ENCODE results near the gene ARMH3.
"Not testable (repeated sequence)": the region's sequence is repeated elsewhere in the genome, so short reads cannot be mapped to it uniquely, and the experiment has no call there.

Gene ARMH3

DNA sequence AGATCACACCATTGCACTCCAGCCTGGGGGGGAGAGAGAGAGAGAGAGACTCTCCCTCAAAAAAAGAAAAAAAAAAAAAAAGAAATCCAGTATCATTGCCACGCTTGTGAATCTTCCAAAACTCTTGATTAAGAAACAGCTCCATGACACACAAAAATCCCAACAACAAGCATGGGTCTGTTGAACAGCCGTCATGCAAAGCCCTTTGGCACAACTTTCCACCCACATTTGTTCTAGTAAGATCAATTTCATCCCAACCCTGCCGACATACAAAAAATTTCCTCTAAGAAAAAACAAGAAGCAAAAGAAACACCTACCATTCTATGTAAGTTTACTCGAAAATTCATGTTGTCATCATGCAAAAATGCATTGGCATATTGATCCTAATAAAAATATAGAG is 62.8 kb downstream of the ARMH3 start:
- TF ChIP-seq, protein P1, sequence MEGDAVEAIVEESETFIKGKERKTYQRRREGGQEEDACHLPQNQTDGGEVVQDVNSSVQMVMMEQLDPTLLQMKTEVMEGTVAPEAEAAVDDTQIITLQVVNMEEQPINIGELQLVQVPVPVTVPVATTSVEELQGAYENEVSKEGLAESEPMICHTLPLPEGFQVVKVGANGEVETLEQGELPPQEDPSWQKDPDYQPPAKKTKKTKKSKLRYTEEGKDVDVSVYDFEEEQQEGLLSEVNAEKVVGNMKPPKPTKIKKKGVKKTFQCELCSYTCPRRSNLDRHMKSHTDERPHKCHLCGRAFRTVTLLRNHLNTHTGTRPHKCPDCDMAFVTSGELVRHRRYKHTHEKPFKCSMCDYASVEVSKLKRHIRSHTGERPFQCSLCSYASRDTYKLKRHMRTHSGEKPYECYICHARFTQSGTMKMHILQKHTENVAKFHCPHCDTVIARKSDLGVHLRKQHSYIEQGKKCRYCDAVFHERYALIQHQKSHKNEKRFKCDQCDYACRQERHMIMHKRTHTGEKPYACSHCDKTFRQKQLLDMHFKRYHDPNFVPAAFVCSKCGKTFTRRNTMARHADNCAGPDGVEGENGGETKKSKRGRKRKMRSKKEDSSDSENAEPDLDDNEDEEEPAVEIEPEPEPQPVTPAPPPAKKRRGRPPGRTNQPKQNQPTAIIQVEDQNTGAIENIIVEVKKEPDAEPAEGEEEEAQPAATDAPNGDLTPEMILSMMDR (IDR thresholded peaks at IDR 0.05; ENCODE audit: low read depth, low read length, missing control alignments) = no peak
- no peak for DNase-seq (ENCODE audit: low read depth)
- no peak overlapping the region for H3K4me3 ChIP-seq (ENCODE audit: low read depth, low read length)

DNA sequence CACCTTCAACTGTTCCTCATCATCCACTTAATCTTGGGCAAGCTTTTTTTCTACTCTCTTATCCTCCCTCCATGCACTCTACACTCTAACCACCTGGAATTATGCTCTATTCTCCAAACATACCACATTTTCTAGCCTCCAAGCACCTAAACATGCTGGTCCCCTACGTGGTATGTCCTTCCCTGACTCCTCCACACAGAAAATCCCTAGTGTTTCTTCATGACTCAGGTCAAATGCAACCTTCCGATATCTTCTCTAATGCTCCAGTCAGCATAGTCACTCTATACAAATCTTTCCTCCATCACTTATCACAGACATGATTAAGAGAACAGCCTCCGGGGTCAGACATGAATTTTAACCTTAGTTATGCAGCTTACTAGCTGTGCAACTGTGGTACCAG is 68.8 kb downstream of the ARMH3 start:
- TF ChIP-seq, protein P1 (IDR thresholded peaks at IDR 0.05; ENCODE audit: low read depth, low read length, missing control alignments) = no peak
- no peak overlapping the region for H3K4me3 ChIP-seq (ENCODE audit: low read depth, low read length)

DNA sequence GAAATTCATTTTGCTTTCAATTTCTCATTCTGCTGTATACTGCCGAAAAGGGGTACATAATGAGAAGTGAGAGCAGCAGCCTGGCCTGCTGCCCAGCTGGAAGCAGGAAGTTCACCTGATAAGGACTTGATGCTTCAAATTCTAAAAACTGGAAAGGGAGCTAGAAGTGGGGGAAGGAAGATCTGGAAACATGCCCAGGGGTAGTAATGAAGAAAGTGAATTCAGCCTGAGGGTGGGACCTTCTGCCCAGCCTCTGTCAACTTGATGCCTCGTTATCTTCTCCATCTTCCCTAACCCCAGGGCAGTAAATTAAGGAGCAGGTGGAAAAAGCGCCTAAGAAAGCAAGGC is 69.4 kb downstream of the ARMH3 start:
- TF ChIP-seq, protein P1 (IDR thresholded peaks at IDR 0.05; ENCODE audit: low read depth, low read length, missing control alignments) = no peak
- H3K4me3 ChIP-seq (ENCODE audit: low read depth, low read length) = no peak overlapping the region
- DNase-seq (ENCODE audit: low read depth) = no peak

More for the DNA sequence above, 68.8 kb downstream of the ARMH3 start:
- DNase-seq (ENCODE audit: low read depth) = no peak

DNA sequence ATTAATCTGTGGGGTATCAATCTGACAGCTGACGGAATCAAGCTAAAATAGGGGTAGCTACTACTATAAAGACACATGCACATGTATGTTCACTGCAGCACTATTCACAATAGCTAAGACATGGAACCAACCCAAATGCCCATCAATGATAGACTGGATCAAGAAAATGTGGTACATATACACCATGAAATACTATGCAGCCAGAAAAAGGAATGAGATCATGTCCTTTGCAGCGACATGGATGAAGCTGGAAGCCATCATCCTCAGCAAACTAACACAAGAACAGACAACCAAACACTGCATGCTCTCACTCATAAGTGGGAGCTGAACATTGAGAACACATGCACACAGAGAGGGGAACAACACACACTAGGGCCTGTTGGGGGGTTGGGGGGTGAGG is 75.3 kb downstream of the ARMH3 start:
- not testable (repeated sequence) for DNase-seq (ENCODE audit: low read depth)

DNA sequence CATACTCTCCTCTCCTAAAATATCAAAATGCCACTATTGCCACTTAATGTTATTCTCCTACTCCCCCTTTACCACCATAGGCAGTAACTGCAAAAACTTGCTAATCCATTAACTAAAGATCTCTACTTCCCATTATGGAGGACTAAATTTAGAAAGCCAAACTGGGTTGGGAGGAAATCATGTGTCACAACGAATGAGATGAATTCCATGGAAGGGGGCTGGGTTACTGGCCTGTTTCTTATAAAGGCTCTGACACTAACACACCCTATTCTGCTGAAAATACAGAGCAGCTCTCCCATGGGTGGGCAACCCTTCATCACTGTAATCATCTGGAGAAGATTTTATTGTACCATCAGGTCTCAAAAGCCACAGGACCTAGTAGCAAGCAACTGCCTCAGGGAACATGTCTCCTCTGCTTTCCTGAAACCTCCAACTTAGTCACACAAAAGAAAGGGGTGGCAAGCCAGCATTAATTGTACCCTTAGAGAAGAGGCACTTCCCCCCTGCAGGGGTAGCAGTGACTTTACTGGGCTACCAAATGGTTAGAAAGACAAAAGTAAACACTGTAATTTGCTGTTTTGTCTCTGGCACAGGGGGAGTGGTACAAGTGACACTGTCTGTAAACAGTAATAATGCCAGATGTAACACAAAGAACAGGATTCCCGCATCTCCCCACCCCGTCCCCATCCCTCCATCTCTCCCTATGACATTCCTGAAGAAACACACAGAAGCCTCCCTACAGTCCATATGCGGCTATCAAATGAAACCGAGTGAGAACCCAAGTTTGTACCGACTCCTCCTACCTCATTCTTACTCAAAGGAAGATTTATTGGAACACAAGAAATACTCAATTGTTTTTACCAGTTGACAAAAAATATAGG is 81.6 kb downstream of the ARMH3 start:
- no peak overlapping the region for H3K4me3 ChIP-seq (ENCODE audit: low read depth, low read length)
- DNase-seq (ENCODE audit: low read depth) = no peak
- TF ChIP-seq, protein P1 (IDR thresholded peaks at IDR 0.05; ENCODE audit: low read depth, low read length, missing control alignments) = no peak

More for the DNA sequence above, 75.3 kb downstream of the ARMH3 start:
- H3K4me3 ChIP-seq (ENCODE audit: low read depth, low read length) = not testable (repeated sequence)

DNA sequence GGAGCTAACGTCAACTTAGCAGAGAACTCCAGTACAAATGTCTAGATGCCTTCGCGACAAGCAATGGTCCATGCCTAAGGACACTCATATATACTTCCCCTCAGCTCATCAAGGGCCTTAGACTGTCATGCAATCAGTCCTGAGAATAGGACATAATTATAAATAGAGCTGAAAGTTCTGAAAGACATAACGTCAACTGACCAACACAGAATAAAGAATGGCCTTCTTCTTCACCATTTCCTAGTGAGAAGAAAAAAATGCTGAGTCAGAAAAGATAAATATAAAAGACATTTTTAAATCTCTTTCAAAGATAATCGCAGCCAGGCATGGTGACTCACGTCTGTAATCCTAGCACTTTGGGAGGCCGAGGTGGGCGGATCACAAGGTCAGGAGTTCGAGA is 83.2 kb downstream of the ARMH3 start:
- DNase-seq (ENCODE audit: low read depth) = peak; percentile 35
- TF ChIP-seq, protein P1 (IDR thresholded peaks at IDR 0.05; ENCODE audit: low read depth, low read length, missing control alignments) = no peak

DNA sequence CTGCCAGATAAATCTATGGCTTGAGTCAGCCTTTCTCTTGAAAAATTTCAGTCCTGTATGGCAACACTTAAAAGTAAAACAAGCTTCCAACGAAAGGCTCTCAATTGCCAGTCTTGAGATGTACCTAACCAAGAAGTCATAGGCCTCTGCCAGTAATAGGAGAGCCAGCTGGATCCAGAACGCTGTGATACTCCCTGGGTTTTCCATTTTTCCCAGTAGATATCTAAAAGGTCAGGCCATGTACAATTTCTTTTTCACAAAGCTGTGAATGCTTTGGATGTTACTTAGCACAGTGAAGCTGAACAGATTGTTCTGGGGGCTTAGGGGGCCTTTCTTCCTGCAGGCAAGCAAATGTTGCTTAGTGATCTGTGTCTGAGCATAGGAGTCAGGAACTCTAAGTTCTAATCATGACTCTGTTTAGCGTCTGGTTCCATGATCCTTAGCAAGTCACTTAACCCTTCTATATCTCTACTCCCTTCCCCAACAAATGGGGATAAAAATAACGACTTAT is 86.5 kb downstream of the ARMH3 start:
- no peak for DNase-seq (ENCODE audit: low read depth)
- no peak overlapping the region; the same call in 1 of the 2 replicates for H3K4me3 ChIP-seq (ENCODE audit: low read depth, low read length)
- TF ChIP-seq, protein P1 (IDR thresholded peaks at IDR 0.05; ENCODE audit: low read depth, low read length, missing control alignments) = no peak

More for the DNA sequence above, 83.2 kb downstream of the ARMH3 start:
- H3K4me3 ChIP-seq (ENCODE audit: low read depth, low read length) = peak overlapping the region; percentile 6; the same call in 1 of the 2 replicates
